Ovary (tissue), 9 donors: Measurements from ENCODE around the gene NDUFB2. TPM values are rescaled to one million over a fixed set of nuclear protein-coding genes. Genes with fewer than 3 reads are reported as not detected.

ENCODE experiments used
- DNase-seq, 5 donors: peaks; one replicate each; pipeline ENCODE4 v3.0.0-alpha.2; 2019 to 2020
- H3K27ac ChIP-seq, 2 donors: fragments of 200-600 bp; one replicate each; pipeline versions ENCODE4 v1.5.1 to v1.8.0; 2019 to 2022
- H3K27me3 ChIP-seq: fragments of 200-600 bp; one replicate; pipeline ENCODE4 v1.8.0; 2022
- H3K36me3 ChIP-seq: fragments of 200-600 bp; sonication (generic); one replicate; pipeline ENCODE4 v1.5.1; 2019
- H3K4me1 ChIP-seq: one replicate; pipeline ENCODE4 v1.8.1; 2013; ENCODE audit warnings: mild to moderate bottlenecking, moderate library complexity; ENCODE audit not compliant: insufficient read depth
- H3K4me3 ChIP-seq: fragments of 200-600 bp; sonication (generic); one replicate; pipeline ENCODE4 v1.5.1; 2017
- H3K9me3 ChIP-seq, 2 donors: fragments of 200-600 bp in 1 of 2; sonication (generic) in 1 of 2; one replicate each; pipeline versions ENCODE4 v1.5.1 to v1.8.1; 2013 to 2019; ENCODE audit warnings: mild to moderate bottlenecking in 1 of 2, moderate library complexity in 1 of 2
- EP300 ChIP-seq: sonication (generic); formaldehyde crosslinking; IDR thresholded peaks from one replicate; pipeline ENCODE4 v1.6.1; 2017; ENCODE audit warnings: antibody characterized with exemption
- POLR2A ChIP-seq: fragments of 450-650 bp; IDR thresholded peaks from one replicate; pipeline ENCODE4 v1.6.1; 2017; ENCODE audit warnings: antibody characterized with exemption, mild to moderate bottlenecking, moderate library complexity
- WGBS, 3 donors: extraction: QIAGEN DNeasy Blood & Tissue Kit in 1 of 3; methylation state at CpG; one replicate each; pipeline versions ENCODE4 v1.1.5 to v1.1.7; 2013 to 2017; 5-methylcytosine and 5-hydroxymethylcytosine counted together
- intact Hi-C, 4 donors: fragments of 100-400 bp; cut with DNase I; formaldehyde crosslinking; loops; one replicate each; pipeline versions ENCODE4 v1.11.0 to v1.15.1; 2022 to 2023
- polyA plus RNA-seq, 2 donors: library from polyadenylated mRNA; stranded (reverse); fragments of 200-250 nt in 1 of 2; fragments of 350-450 nt in 1 of 2; fragmentation: Illumina TruSeq in 1 of 2; extraction: RNeasy Lipid Tissue Mini Kit (QIAGEN cat#74804) in 1 of 2; gene quantifications; one replicate each; pipeline ENCODE4 v1.2.3, GENCODE V29; 2013 to 2014
- total RNA-seq, 7 donors: library from RNA; depleted of rRNA in 2 of 7; stranded (reverse); fragments of >200 nt in 2 of 7; fragmentation: NEBNext Ultra II Directional in 3 of 7; extraction: Animal tissue kit (Norgen Biotek cat#: 25700) in 3 of 7; gene quantifications; one replicate each; pipeline versions ENCODE4 v1.1.0 to v1.2.4, GENCODE V29; 2016 to 2023
- TF ChIP-seq, protein P1 (sequence below), 3 donors: fragments of 450-650 bp in 2 of 3; fragments of 200-600 bp in 1 of 3; IDR thresholded peaks; one replicate each; pipeline versions ENCODE4 v1.5.1 to v1.8.0; 2016 to 2022; ENCODE audit warnings: antibody characterized with exemption in 3 of 3, mild to moderate bottlenecking in 1 of 3
- donor health status: DM: no; HTN: no; CAD: no; lungs with moderate emphysema.
- donor health status: DM: no; HTN: no; CAD: no.
- donor health status: Bipolar disorder and iron deficiency.
- donor health status: DM: yes; HTN: yes; CAD: no.
- donor health status: DM: no; HTN: no; CAD: no.
- donor health status: DM: yes; HTN: yes; CAD: no.

The NDUFB2 gene
- total and polyA plus RNA-seq, 9 donors: 79.6 to 172 (median 120) TPM

DNA sequence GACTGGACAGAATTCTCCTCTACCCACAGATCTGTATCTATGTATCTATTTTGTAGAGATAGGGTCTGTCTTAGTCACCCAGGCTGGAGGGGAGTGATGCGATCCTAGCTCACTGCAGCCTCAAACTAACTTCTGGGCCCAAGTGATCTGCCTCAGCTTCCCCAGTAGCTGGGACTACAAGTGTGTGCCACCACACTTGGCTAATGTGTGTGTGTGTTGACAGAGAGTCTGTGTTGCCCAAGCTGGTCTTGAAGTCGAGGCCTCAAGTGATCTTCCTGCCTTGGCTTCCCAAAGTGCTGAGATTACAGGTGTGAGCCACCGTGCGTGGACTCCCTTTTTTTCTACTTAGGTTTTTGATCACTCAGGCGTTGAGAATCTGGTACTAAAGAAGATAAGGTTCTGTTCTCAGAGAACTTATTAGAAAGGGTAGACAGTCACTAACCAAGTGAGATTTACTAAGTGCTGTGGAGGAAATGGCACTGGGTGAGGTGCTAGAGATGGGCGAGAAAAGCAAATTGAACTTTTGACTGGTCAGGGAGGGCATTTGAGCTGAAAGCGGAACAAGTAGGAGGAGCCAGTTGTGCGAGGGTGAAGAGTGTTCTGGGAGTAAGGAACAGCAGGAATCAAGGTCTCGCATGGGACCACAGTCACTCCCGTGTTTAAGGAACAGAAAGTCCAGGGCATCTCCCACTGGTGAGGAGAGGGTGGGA, 18.0 kb downstream of the NDUFB2 start:
- no peaks in the 10 kb centered on the region for H3K36me3 ChIP-seq
- H3K27ac ChIP-seq: no peak overlapping the region
- no peak overlapping the region for H3K4me3 ChIP-seq
- TF ChIP-seq POLR2A: no peak
- TF ChIP-seq, protein P1, sequence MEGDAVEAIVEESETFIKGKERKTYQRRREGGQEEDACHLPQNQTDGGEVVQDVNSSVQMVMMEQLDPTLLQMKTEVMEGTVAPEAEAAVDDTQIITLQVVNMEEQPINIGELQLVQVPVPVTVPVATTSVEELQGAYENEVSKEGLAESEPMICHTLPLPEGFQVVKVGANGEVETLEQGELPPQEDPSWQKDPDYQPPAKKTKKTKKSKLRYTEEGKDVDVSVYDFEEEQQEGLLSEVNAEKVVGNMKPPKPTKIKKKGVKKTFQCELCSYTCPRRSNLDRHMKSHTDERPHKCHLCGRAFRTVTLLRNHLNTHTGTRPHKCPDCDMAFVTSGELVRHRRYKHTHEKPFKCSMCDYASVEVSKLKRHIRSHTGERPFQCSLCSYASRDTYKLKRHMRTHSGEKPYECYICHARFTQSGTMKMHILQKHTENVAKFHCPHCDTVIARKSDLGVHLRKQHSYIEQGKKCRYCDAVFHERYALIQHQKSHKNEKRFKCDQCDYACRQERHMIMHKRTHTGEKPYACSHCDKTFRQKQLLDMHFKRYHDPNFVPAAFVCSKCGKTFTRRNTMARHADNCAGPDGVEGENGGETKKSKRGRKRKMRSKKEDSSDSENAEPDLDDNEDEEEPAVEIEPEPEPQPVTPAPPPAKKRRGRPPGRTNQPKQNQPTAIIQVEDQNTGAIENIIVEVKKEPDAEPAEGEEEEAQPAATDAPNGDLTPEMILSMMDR (IDR thresholded peaks at IDR 0.05): no peak
- no peak for TF ChIP-seq EP300
- no peaks in the 10 kb centered on the region for H3K4me1 ChIP-seq
- WGBS, 3 donors: 91 to 92% (median 92%) methylated on average over 10 of the region's 10 CpGs
- intact Hi-C loops: no loop called here
- H3K9me3 ChIP-seq: no peaks in the 10 kb centered on the region
- no peak for DNase-seq
- no peaks in the 10 kb centered on the region for H3K27me3 ChIP-seq

DNA sequence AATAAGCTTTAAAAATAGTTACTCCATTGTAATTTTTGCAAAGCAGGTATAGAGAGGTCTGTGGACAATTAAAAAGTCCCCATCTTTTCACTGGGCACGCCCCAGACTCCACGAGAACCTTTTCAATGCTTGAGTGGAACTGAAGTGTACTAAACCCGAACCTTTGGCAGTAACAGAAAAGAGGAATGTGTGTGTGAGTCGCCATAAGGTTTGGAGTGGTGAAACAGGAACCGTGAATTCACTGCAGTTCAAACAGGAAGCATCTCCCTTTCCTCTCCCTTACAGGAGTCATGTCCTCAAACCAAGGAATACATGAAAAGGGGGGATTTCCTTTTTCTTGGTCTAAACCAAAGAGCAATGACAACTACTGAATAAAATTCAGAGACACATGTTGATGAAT, 23.2 kb downstream of the NDUFB2 start:
- H3K27ac ChIP-seq: no peak overlapping the region
- no peak overlapping the region for H3K4me3 ChIP-seq
- intact Hi-C loops: no loop called here
- no peaks in the 10 kb centered on the region for H3K4me1 ChIP-seq
- no peak for DNase-seq
- 77 to 81% (median 81%) methylated on average over 5 of the region's 5 CpGs for whole genome bisulfite sequencing, 3 donors
- H3K36me3 ChIP-seq: no peaks in the 10 kb centered on the region
- no peaks in the 10 kb centered on the region for H3K27me3 ChIP-seq
- TF ChIP-seq, protein P1 (IDR thresholded peaks at IDR 0.05): no peak
- no peak for TF ChIP-seq EP300
- no peak for TF ChIP-seq POLR2A
- H3K9me3 ChIP-seq: no peaks in the 10 kb centered on the region

DNA sequence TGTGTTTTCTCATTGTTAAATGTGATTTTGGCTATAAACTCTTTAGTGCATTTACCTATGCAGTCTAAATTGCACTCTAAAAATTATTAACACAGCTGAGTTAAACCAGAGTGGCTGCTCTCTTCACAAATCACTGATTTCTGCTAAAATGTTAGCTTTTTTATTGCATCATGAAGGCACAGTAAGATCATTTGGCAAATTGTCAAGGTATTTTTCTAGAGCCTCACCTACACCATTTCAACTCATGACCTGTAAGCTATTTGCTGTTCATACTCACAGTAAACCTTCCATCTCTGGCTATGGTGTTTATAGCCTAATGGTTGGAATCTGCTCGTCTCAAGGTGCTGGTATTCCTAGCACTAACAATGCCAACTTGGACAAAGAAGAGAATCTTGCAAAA, 25.7 kb downstream of the NDUFB2 start:
- intact Hi-C loops: no loop called here
- Histone ChIP-seq H3K27ac (no peak overlapping the region), H3K27me3 (no peaks in the 10 kb centered on the region), H3K9me3 (no peaks in the 10 kb centered on the region), H3K4me1 (no peaks in the 10 kb centered on the region), H3K36me3 (no peaks in the 10 kb centered on the region), H3K4me3 (no peak overlapping the region)
- TF ChIP-seq, protein P1 (IDR thresholded peaks at IDR 0.05): no peak
- no peak for TF ChIP-seq EP300
- no peak for TF ChIP-seq POLR2A
- WGBS, 3 donors: 93 to 97% (median 93%) methylated on average over 1 of the region's 1 CpG
- no peak for DNase-seq

DNA sequence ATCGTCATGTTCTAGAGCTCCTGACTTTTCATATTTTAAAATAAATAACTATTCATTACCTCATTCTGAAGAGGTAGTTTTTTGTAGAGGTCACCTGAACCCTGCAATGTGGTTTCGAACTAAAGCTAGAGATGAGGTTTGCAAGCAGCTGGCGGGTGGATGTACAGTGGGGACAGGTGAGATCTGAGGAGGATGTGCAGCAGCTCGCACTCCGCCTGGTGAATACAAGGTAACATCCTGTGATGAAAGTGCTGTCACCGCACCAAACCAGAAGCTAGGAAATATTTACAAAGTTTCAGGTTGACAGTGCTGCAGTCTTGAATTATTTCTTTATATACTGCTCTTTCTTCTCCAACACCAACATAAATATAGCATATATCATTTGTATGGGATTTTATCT, 26.5 kb downstream of the NDUFB2 start:
- H3K36me3 ChIP-seq: no peaks in the 10 kb centered on the region
- 96 to 97% (median 97%) methylated on average over 6 of the region's 6 CpGs for WGBS, 3 donors
- H3K9me3 ChIP-seq: no peaks in the 10 kb centered on the region
- TF ChIP-seq POLR2A (no peak), EP300 (no peak)
- TF ChIP-seq, protein P1 (IDR thresholded peaks at IDR 0.05): no peak
- H3K27ac ChIP-seq: no peak overlapping the region
- H3K4me3 ChIP-seq: no peak overlapping the region
- H3K27me3 ChIP-seq: no peaks in the 10 kb centered on the region
- no peak for DNase-seq
- intact Hi-C loops: no loop called here
- no peaks in the 10 kb centered on the region for H3K4me1 ChIP-seq
